NCI-H345 treated with DMSO at 0.1 percent for 48 hours (cell line): ENCODE results near the gene SLC9A5.

Experiments
- DNase-seq: peaks from one replicate; lab custom pipeline; 2025; ENCODE audit not compliant: unreplicated experiment; lab: John Stamatoyannopoulos, UW

Gene SLC9A5

GRCh38 chr16:67256701-67257230 lies 8.0 kb downstream of the SLC9A5 start:
- no peak for DNase-seq

DNA sequence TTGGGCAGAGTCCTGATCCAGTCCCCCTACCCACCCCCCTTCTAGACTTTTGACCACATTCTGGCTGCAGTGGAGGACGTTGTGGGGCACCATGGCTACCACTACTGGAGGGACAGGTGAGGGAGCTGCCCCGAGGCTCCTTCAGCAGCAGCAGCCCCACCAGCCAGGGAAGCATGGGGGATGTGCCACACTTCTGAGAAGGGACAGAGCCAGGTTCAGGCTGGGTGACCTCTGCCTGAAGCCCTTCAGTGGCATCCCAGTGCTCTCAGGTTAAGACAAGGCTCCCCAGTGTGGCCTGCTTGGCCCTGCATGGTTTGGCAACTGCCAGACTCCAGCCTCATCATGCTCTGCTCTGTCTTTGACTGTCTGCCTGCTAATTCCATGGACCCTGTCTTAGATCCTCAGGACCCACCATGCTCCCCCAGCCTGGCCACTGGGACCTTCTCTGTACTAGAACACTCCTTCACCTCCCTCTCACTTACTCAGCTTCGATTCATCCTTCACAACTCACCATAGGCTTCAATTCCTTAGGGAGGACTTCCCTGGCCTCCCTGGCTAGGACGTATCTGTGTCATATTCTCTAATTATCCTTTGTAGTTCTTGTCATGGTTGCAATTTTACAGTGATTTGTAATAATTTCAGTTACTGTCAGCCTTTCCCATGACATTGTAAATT lies 8.8 kb downstream of the SLC9A5 start:
- no peak for DNase-seq

DNA sequence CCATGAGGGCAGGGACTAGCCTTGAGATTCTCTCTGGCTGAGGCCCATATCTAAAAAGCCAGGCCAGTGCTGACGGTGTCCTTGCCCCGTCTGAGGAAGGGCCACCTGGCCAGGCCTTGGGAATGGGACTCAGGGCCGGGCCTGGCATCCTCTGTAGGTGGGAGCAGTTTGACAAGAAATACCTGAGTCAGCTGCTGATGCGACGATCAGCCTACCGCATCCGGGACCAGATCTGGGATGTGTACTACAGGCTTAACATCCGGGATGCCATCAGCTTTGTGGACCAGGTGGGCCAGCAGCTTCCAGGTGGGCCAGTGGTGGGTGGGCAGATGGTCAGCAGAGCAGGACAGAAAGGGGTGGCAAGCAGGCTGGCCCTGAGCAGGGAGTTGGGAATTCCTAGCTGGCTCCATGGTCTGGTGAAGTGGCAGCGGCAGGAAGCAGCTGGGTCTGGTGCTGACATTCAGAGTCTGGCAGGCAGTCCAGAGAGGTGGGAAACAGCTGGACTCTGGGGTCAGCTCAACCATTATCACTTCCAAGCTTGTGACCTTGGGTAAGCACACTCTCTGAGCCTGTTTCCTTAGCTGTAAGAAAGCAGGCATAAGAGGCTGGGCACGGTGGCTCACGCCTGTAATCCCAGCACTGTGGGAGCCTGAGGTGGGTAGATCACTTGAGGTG lies 9.5 kb downstream of the SLC9A5 start:
- no peak for DNase-seq

DNA sequence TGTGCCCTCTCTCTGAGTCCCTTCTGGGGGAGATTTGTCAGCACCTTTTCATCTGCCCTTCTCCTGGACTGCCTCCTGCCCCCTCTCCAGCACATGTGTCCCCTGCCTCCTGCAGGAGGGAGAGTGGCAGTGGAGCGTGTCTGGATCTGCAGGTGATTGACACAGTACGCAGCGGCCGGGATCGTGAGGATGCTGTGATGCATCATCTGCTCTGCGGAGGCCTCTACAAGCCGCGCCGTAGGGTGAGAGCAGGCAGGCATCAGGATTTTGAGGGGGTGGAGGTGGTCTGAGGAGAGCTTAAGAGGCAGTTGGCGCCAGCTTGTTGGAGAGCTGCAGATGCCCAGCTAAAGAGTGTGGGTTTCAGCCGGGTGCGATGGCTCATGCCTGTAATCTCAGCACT lies 10.9 kb downstream of the SLC9A5 start:
- DNase-seq = no peak

- DNase-seq = peak; percentile 13
These were observed 11.8 kb downstream of the SLC9A5 start for GRCh38 chr16:67260426-67261063.

GRCh38 chr16:67263201-67263600 lies 14.4 kb downstream of the SLC9A5 start:
- no peak for DNase-seq

- DNase-seq = no peak
These were observed 15.5 kb downstream of the SLC9A5 start for GRCh38 chr16:67264277-67264676.

- DNase-seq = no peak
These were observed 16.1 kb downstream of the SLC9A5 start for GRCh38 chr16:67264866-67265265.

DNA sequence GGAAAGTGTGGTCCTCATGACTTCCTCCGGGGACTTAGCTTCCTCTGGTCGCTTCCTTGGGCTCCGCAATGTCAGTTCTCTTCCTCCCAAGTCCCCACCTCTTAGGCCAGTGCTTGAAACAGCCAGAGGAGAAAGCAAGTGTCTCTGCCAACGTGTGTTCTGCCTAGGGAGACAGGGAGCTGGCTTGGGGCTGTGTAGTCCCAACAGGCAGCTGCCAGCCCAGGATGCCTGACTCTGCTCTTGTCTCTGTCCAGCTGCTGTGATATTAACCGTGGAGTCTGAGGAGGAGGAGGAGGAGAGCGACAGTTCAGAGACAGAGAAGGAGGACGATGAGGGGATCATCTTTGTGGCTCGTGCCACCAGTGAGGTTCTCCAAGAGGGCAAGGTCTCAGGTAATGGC lies 17.1 kb downstream of the SLC9A5 start:
- no peak for DNase-seq

GRCh38 chr16:67268136-67268579 lies 19.4 kb downstream of the SLC9A5 start:
- DNase-seq = no peak

DNA sequence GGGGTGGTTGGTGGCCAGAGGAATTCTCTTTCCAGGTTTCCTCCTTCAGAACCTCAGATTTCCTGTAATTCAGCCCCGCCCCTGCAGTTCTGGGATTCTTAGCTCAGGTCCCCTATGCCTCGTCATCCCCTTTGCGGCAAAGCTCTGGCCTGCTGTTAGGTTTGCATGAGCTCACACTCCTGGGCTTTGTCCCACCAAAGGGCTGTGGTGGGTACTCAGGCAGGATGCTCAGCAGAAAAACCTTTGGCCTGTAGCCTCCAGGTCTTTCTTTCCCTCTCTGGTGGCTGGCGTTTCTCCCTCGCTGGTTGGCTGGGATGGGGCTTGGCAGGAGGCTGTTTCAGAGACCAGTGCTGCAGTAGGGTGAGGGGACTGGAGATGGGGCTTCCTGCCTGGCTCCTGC lies 21.0 kb downstream of the SLC9A5 start:
- DNase-seq = no peak

DNA sequence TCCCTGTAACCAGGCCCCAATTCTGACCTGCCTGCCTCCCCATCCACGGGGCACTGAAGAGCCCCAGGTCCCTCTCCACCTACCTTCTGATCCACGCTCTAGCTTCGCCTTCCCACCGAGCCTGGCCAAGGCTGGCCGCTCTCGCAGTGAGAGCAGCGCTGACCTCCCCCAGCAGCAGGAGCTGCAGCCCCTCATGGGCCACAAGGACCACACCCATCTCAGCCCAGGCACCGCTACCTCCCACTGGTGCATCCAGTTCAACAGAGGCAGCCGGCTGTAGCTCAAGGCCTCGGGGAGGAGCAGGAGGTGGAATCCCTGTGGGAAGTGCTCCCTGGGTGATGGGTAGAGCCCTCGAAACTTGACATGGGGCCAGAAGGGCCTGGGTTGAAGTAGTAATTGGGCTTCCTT lies 22.2 kb downstream of the SLC9A5 start:
- DNase-seq = no peak

DNA sequence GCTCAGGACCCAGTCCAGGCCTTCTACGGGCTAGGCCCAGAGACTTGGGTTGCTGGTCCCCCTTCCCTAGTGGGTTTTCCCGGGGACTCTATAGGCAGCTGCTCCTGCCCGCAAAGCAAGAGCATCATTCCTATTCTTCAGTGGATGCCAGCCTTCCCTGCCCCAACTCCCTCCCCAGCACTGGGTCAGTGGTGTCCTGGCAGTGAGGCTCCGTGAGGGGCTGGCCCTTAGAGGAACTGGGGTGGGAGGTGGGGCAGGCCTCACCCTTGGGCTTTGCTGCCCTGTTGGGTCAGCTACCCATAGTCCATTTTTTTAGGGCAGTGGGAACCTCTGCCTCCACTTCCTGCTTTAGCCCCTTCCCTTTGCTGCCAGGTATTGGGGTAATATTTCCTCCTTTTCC lies 22.7 kb downstream of the SLC9A5 start:
- DNase-seq = no peak

DNA sequence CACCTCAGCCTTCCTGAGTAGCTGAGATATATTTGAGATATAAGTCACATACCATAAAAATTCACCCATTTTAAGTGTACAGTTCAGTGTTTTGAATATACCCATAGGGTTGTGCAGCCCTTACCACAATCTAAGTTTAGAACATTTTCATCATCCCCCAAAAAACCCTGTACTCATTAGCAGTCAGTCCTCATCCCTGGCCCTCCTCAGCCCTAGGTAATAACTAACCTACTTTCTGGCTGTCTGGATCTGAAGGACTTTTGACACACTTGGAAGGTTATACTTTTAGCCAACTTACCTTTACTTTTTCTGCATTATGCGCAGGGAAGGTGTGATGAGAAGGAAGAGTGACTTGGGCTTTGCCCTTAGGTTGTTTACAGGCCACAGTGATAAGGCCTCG lies 26.5 kb downstream of the SLC9A5 start:
- no peak for DNase-seq

GRCh38 chr16:67277294-67277998 lies 28.7 kb downstream of the SLC9A5 start:
- no peak for DNase-seq

DNA sequence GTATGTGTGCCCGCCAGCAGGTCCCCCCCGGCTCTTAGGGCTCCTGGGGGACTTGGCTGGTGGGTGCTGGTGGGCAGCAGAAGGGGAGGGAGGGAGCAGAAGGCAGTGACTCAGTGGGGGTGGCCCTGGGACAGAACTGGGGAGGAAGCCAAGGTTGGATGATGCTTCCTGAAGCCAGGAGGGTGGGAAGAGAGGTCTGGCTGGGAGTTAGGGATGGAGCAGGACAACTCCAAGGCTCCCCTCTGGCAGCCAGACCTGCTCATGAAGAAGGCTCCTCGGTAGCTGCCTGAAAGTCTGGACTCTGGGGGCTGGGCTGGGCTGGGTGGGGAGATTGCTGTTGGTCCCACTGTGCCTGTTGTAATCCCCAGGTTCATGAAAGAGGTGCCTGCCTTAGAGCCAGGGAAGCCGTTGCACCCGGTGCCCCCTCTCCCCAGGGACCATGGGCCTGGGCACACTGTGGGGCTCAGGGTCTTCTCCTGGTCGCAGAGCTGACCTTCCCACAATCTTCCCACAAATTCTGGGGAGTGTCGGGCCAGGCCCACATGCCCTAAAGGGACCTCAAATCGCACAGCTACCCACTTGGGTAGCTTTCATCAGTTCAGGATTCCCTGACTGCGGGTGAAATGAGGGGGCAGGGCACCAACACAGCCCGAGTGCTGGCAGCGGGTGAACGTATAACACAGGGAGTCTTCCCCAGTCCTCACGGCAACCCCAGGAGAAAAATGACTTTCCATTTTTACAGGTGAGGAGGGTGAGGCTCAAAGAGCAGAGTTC lies 29.4 kb downstream of the SLC9A5 start:
- DNase-seq = no peak

GRCh38 chr16:67278773-67279295 lies 30.1 kb downstream of the SLC9A5 start:
- DNase-seq = no peak

- peak; percentile 14 for DNase-seq
These were observed 30.7 kb downstream of the SLC9A5 start, which contains the start of gene PLEKHG4 for GRCh38 chr16:67279296-67280089. TSS of gene PLEKHG4 (plus strand) at chr16:67279532. CDS start at chr16:67280045, 513 bp downstream.
